ENCODE results near the gene TBC1D9B. TPM values are rescaled to one million over a fixed set of nuclear protein-coding genes. Genes with fewer than 3 reads are reported as not detected.

The TBC1D9B gene
- polyA plus RNA-seq, 1 experiment: 41.1 TPM

DNA sequence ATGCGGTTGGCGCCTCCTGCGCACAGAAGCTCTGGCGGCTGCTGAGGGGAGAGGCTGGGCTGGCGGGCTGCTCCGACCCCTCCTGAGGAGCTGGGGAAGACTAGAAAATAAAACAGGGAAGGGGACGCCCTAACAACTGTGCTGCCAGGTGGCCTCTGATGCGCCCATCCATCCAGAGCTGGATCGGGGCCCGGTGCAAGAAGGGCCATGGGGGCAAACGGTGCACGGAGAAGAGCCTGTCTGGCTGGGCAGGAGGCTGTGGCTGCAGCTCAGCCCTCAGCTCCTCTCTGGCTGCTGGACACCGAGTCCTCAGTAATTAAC is 28.0 kb downstream of the TBC1D9B start:
- TF ChIP-seq, protein P1, sequence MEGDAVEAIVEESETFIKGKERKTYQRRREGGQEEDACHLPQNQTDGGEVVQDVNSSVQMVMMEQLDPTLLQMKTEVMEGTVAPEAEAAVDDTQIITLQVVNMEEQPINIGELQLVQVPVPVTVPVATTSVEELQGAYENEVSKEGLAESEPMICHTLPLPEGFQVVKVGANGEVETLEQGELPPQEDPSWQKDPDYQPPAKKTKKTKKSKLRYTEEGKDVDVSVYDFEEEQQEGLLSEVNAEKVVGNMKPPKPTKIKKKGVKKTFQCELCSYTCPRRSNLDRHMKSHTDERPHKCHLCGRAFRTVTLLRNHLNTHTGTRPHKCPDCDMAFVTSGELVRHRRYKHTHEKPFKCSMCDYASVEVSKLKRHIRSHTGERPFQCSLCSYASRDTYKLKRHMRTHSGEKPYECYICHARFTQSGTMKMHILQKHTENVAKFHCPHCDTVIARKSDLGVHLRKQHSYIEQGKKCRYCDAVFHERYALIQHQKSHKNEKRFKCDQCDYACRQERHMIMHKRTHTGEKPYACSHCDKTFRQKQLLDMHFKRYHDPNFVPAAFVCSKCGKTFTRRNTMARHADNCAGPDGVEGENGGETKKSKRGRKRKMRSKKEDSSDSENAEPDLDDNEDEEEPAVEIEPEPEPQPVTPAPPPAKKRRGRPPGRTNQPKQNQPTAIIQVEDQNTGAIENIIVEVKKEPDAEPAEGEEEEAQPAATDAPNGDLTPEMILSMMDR (IDR thresholded peaks at IDR 0.05; ENCODE audit: low read depth, low read length): no peak
- Histone ChIP-seq H3K4me3 (ENCODE audit: low read depth, low read length) (no peak overlapping the region), H3K27ac (ENCODE audit: low read depth, low read length) (no peak overlapping the region), H3K27me3 (ENCODE audit: control insufficient read depth, insufficient read depth, low read length) (no peaks in the 10 kb centered on the region), H3K9me3 (ENCODE audit: control insufficient read depth, insufficient read depth, low read length) (peaks cover 18% of the 10 kb centered on the region)
- no peak for DNase-seq (ENCODE audit: low read depth, low spot score)
- ChIA-PET POLR2A (no interaction called here), CTCF (no interaction called here)

DNA sequence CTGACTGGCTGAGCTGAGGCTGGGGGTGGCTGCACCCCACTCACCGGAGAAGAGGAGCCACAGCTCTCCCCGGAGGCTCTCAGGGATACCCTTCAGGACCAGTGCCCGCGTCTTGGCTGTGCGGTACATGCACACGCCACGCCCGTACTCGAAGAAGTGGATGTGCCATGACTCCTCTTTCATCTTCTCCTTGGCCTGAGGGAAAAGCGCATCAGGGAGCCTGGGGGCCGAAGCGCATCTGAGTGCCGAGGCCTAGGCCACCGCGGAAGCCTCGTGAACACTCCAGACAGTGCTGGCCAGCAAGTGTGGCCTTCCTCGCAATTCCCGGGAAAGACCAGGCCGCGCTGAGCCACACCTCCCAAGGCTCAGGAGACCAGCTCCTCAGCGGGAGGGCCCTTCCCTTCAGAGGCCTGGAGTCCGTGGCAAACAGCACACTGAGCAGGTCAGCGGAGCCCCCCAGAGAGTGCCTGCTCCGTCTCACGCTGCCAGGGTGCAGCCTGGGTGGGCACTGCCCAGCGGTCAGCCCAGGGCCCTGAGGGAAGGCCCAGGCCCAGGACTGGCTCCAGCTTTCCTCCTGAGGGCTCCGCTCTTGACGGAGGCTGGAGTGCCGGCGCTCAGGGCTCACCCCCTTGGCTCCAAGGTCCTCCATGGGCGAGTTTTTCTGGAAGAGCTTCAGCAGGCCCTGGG is 28.6 kb downstream of the TBC1D9B start:
- Histone ChIP-seq H3K4me3 (ENCODE audit: low read depth, low read length) (no peak overlapping the region), H3K27ac (ENCODE audit: low read depth, low read length) (no peak overlapping the region), H3K9me3 (ENCODE audit: control insufficient read depth, insufficient read depth, low read length) (peaks cover 14% of the 10 kb centered on the region), H3K27me3 (ENCODE audit: control insufficient read depth, insufficient read depth, low read length) (no peaks in the 10 kb centered on the region)
- ChIA-PET POLR2A (no interaction called here), CTCF (interaction anchor here (1.6 kb wide), 1 partner anchor 116 kb away, joined by 6 read pairs; no protein-coding TSS in a partner anchor)
- TF ChIP-seq, protein P1 (IDR thresholded peaks at IDR 0.05; ENCODE audit: low read depth, low read length): no peak
- no peak for DNase-seq (ENCODE audit: low read depth, low spot score)

DNA sequence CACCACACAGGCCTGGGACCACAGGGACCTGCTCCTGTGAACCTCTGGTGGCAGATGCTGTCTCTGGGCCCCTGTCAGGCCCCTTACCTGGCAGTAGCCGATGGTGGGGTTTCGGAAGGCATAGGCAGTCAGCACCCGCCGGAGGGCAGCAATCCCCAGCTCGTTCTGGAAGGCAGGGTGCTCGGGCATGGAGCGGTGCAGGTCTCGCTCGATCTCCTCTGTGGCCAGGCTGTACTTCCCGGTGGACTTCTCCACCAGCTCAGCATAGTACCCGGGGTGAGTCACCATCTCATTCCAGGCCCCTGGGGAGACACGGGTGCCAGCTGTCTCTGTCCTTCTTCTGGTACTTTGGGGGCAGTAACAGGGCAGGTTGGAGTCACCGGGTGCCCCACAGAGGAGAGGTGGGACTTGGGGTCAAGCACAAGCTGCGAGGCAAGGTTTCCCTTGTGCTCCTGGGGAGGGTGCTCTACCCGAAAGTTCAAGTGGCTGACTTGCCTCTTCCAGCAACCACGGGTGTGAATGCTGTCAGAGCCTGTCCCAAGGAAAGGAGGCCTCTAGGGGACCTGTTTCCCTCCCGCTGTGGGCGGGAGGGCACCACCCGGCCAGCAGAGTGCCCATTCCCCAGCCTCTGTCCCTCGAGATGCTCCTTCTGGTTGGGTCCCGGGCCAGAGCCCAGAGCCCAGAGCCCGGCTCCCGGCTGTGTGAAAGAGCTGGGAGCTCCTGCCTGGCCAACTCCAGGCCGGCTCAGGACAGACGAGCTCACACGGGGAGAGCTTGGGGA is 29.3 kb downstream of the TBC1D9B start:
- TF ChIP-seq, protein P1 (IDR thresholded peaks at IDR 0.05; ENCODE audit: low read depth, low read length): no peak
- Histone ChIP-seq H3K27ac (ENCODE audit: low read depth, low read length) (no peak overlapping the region), H3K9me3 (ENCODE audit: control insufficient read depth, insufficient read depth, low read length) (peaks cover 8% of the 10 kb centered on the region), H3K27me3 (ENCODE audit: control insufficient read depth, insufficient read depth, low read length) (no peaks in the 10 kb centered on the region), H3K4me3 (ENCODE audit: low read depth, low read length) (no peak overlapping the region)
- DNase-seq (ENCODE audit: low read depth, low spot score): no peak
- CTCF ChIA-PET: interaction anchor here (1.6 kb wide), 1 partner anchor 116 kb away, joined by 6 read pairs; no protein-coding TSS in a partner anchor
- POLR2A ChIA-PET: no interaction called here

- ChIA-PET CTCF (no interaction called here), POLR2A (no interaction called here)
- Histone ChIP-seq H3K27me3 (ENCODE audit: control insufficient read depth, insufficient read depth, low read length) (no peaks in the 10 kb centered on the region), H3K27ac (ENCODE audit: low read depth, low read length) (no peak overlapping the region), H3K4me3 (ENCODE audit: low read depth, low read length) (no peak overlapping the region), H3K9me3 (ENCODE audit: control insufficient read depth, insufficient read depth, low read length) (no peaks in the 10 kb centered on the region; the same call in 1 of the 2 replicates)
- TF ChIP-seq, protein P1 (IDR thresholded peaks at IDR 0.05; ENCODE audit: low read depth, low read length): no peak
- DNase-seq (ENCODE audit: low read depth, low spot score): no peak
Measured at GRCh38 chr5:179876610-179876952, 31.1 kb downstream of the TBC1D9B start.

Measured in AG04450 (cell line).